Endothelial cell of umbilical vein (primary cell): ENCODE results near the gene ECEL1. TPM values are rescaled to one million over a fixed set of nuclear protein-coding genes. Genes with fewer than 3 reads are reported as not detected.

Experiments used
- BruUV-seq: library from RNA; stranded (reverse); fragments of 400-500 nt; replicated peaks from 2 replicates; lab custom pipeline; 2021; lab: Mats Ljungman, UMichigan
- CTCF ChIA-PET: fragments of 300-600, 350-600 bp; sonication (Branson Sonifier 250); formaldehyde crosslinking; loops from one replicate; lab custom pipeline; 2021; ENCODE audit warnings: antibody characterized with exemption, inconsistent platforms; lab: Charles Lee
- POLR2A ChIA-PET: fragments of 300-600, 350-600 bp; sonication (Branson Sonifier 250); formaldehyde crosslinking; loops from one replicate; lab custom pipeline; 2021; ENCODE audit warnings: antibody characterized with exemption, inconsistent platforms; lab: Charles Lee
- DNase-seq: peaks from one replicate; pipeline ENCODE4 v3.0.0-alpha.2; 2011; ENCODE audit warnings: low read depth, low spot score
- FAIRE-seq: peaks from 2 replicates; lab custom pipeline; 2011; peaks lifted over from hg19 to GRCh38; lab: Jason Lieb, UNC
- H2AFZ ChIP-seq: 2 replicates; pipeline ENCODE4 v1.6.0; 2012; ENCODE audit warnings: low read depth, low read length, control low read depth, inconsistent platforms
- H3K27ac ChIP-seq: 2 replicates; pipeline ENCODE4 v1.5.1; 2011; ENCODE audit warnings: low read depth, mild to moderate bottlenecking, control low read depth, low read length, moderate library complexity; ENCODE audit not compliant: insufficient read depth
- H3K27me3 ChIP-seq, 2 experiments: 2 replicates each; pipeline versions ENCODE4 v1.6.0 to v1.6.1; 2011; ENCODE audit warnings: low read length in 2 of 2, mixed read lengths in 1 of 2; ENCODE audit not compliant: control insufficient read depth in 2 of 2, insufficient read depth in 2 of 2
- H3K36me3 ChIP-seq, 2 experiments: 2 replicates in 1 of 2; 3 replicates in 1 of 2; pipeline ENCODE4 v1.5.1; 2011; ENCODE audit warnings: low read length in 2 of 2, mild to moderate bottlenecking in 1 of 2, moderate library complexity in 1 of 2; ENCODE audit not compliant: control insufficient read depth in 2 of 2, insufficient read depth in 2 of 2; ENCODE audit errors: extremely low read depth in 1 of 2
- H3K4me1 ChIP-seq: 3 replicates; pipeline ENCODE4 v1.5.1; 2011; ENCODE audit warnings: mild to moderate bottlenecking, low read length; ENCODE audit not compliant: control insufficient read depth, insufficient read depth; ENCODE audit errors: extremely low read depth
- H3K4me2 ChIP-seq: 2 replicates; pipeline ENCODE4 v1.6.1; 2011; ENCODE audit warnings: low read length, control low read depth, mixed read lengths; ENCODE audit not compliant: insufficient read depth
- H3K4me3 ChIP-seq, 3 experiments: fragments of 200-600 bp in 1 of 3; sonication (generic), shearing (Covaris generic) in 1 of 3; replicated peaks in 1 of 3; 2 replicates each; pipeline ENCODE4 v1.5.1; 2011 to 2016; ENCODE audit warnings: control low read depth in 3 of 3, low read length in 3 of 3, mild to moderate bottlenecking in 2 of 3, inconsistent platforms in 1 of 3, low read depth in 1 of 3, moderate library complexity in 1 of 3; ENCODE audit not compliant: insufficient read depth in 1 of 3
- H3K79me2 ChIP-seq: 2 replicates; pipeline ENCODE4 v1.6.0; 2012; ENCODE audit warnings: low read length, inconsistent platforms; ENCODE audit not compliant: control insufficient read depth, insufficient read depth
- H3K9ac ChIP-seq: replicated peaks from 2 replicates; pipeline ENCODE3; 2011; ENCODE audit warnings: low read length, control low read depth; ENCODE audit not compliant: insufficient read depth; ENCODE audit errors: extremely low read depth
- H3K9me1 ChIP-seq: replicated peaks from 3 replicates; pipeline ENCODE4 v1.6.0; 2011; ENCODE audit warnings: mild to moderate bottlenecking, low read length; ENCODE audit not compliant: control insufficient read depth, insufficient read depth; ENCODE audit errors: extremely low read depth
- H3K9me3 ChIP-seq: replicated peaks from 2 replicates; pipeline ENCODE4 v1.5.1; 2012; ENCODE audit warnings: low read length, inconsistent platforms; ENCODE audit not compliant: control insufficient read depth, insufficient read depth
- H4K20me1 ChIP-seq: replicated peaks from 2 replicates; pipeline ENCODE3; 2011; ENCODE audit warnings: mild to moderate bottlenecking, low read length; ENCODE audit not compliant: control insufficient read depth, insufficient read depth; ENCODE audit errors: extremely low read depth
- CTCF ChIP-seq, 2 donors: IDR thresholded peaks; 1 replicate in 1 of 2; 2 replicates in 1 of 2; pipeline ENCODE4 v1.5.1; 2011; ENCODE audit warnings: low read length in 2 of 2, mild to moderate bottlenecking in 2 of 2, moderate library complexity in 2 of 2, control low read depth in 1 of 2, inconsistent platforms in 1 of 2, low read depth in 1 of 2; ENCODE audit not compliant: insufficient read depth in 1 of 2; ENCODE audit errors: extremely low read depth in 1 of 2
- EZH2 ChIP-seq: IDR thresholded peaks from 2 replicates; pipeline ENCODE4 v1.6.1; 2012; ENCODE audit warnings: borderline replicate concordance, low read depth, mild to moderate bottlenecking, moderate library complexity, low read length, inconsistent platforms; ENCODE audit not compliant: severe bottlenecking
- FOS ChIP-seq: IDR thresholded peaks from 2 replicates; pipeline ENCODE4 v1.6.1; 2011; ENCODE audit warnings: mild to moderate bottlenecking, low read length, moderate library complexity, borderline replicate concordance; ENCODE audit not compliant: insufficient read depth
- GATA2 ChIP-seq: IDR thresholded peaks from 2 replicates; pipeline ENCODE4 v1.7.0; 2011; ENCODE audit warnings: low read depth, mild to moderate bottlenecking, moderate library complexity, mixed read lengths, low read length; ENCODE audit not compliant: insufficient read length, insufficient read depth
- JUN ChIP-seq: IDR thresholded peaks from 2 replicates; pipeline ENCODE4 v1.6.1; 2011; ENCODE audit warnings: borderline replicate concordance, low read depth; ENCODE audit not compliant: insufficient read length, insufficient read depth
- MAX ChIP-seq: IDR thresholded peaks from 2 replicates; pipeline ENCODE4 v1.6.1; 2011; ENCODE audit not compliant: insufficient read depth, insufficient read length
- MYC ChIP-seq: IDR thresholded peaks from one replicate; pipeline ENCODE4 v1.6.1; 2011; ENCODE audit warnings: mild to moderate bottlenecking, low read depth, low read length
- POLR2A ChIP-seq: IDR thresholded peaks from 2 replicates; pipeline ENCODE4 v1.6.1; 2012; ENCODE audit warnings: low read depth, mild to moderate bottlenecking, control low read depth, low read length
- POLR2AphosphoS5 ChIP-seq: IDR thresholded peaks from 2 replicates; pipeline ENCODE4 v1.6.1; 2012; ENCODE audit warnings: low read depth, mild to moderate bottlenecking, control low read depth, low read length, moderate library complexity; ENCODE audit not compliant: insufficient read depth
- dilution Hi-C: fragments of 300-500 bp; cut with MboI; formaldehyde crosslinking; loops from one replicate; pipeline ENCODE4 v1.15.0; 2019; ENCODE audit warnings: low sequenced_read_pairs; ENCODE audit not compliant: extremely low pct_ligation_motif_present
- intact Hi-C: fragments of 100-400 bp; cut with micrococcal nuclease; formaldehyde crosslinking; loops from one replicate; pipeline ENCODE4 v1.10.0; 2022
- polyA plus RNA-seq, 4 experiments: library from polyadenylated mRNA; depleted of rRNA in 3 of 4; stranded (reverse) in 3 of 4; unstranded in 1 of 4; fragments of >200 nt; gene quantifications; 2 replicates each; pipeline versions ENCODE4 v1.2.1 to v1.2.3, GENCODE V29; 2011 to 2012; ENCODE audit warnings: missing spikeins in 1 of 4
- total RNA-seq: library from RNA; stranded (reverse); gene quantifications from 2 replicates; pipeline ENCODE4 v1.2.3, GENCODE V29; 2021

ECEL1 gene
- total and polyA plus RNA-seq, 2 donors (not counting 3 experiments of a cell fraction or from before 2014, with no cell fraction given) = not detected

- no peaks in the 10 kb centered on the region for H3K9me1 ChIP-seq
- FAIRE-seq (no peak), DNase-seq (no peak)
- TF ChIP-seq JUN = no peak
- TF ChIP-seq POLR2AphosphoS5 = no peak
- TF ChIP-seq EZH2 = no peak
- no peak for TF ChIP-seq POLR2A
- no peak for TF ChIP-seq MAX
- no peak for TF ChIP-seq CTCF (IDR thresholded peaks at IDR 0.05; ENCODE audit: extremely low read depth in 1 of 2, insufficient read depth in 1 of 2, low read depth in 1 of 2, low read length in 2 of 2)
- TF ChIP-seq GATA2 = no peak
- TF ChIP-seq MYC = no peak
- no peak for TF ChIP-seq FOS
- H3K9ac ChIP-seq = no peak overlapping the region
- H4K20me1 ChIP-seq = no peaks in the 10 kb centered on the region
- no peak overlapping the region for H3K27ac ChIP-seq
- ChIA-PET POLR2A (no interaction called here), CTCF (no interaction called here)
- no peaks in the 10 kb centered on the region for H3K27me3 ChIP-seq
- H3K9me3 ChIP-seq = no peaks in the 10 kb centered on the region
- no peak overlapping the region for H3K4me2 ChIP-seq
- dilution Hi-C loops (no loop called here), intact Hi-C loops (no loop called here)
- H2AFZ ChIP-seq = no peak overlapping the region
- H3K4me1 ChIP-seq = no peaks in the 10 kb centered on the region
- no peak overlapping the region for H3K4me3 ChIP-seq
- no TSS peak for BruUV-seq
- H3K36me3 ChIP-seq = no peaks in the 10 kb centered on the region
- no peaks in the 10 kb centered on the region for H3K79me2 ChIP-seq
Measured at GRCh38 chr2:232534940-232535651, 47.5 kb upstream of the ECEL1 start.
